Peyer's patch (tissue), 4 donors: Measurements from ENCODE around the gene FBH1. TPM values are rescaled to one million over a fixed set of nuclear protein-coding genes. Genes with fewer than 3 reads are reported as not detected.

Experiments
- DNase-seq, 3 donors: peaks; one replicate each; pipeline ENCODE4 v3.0.0-alpha.2; 2017 to 2019
- H3K27ac ChIP-seq, 4 donors: fragments of 200-600 bp; sonication (generic); one replicate each; pipeline ENCODE4 v1.5.1; 2016 to 2019
- H3K27me3 ChIP-seq, 2 donors: fragments of 200-600 bp; sonication (generic); one replicate each; pipeline ENCODE4 v1.5.1; 2019
- H3K36me3 ChIP-seq, 3 donors: fragments of 200-600 bp; sonication (generic); one replicate each; pipeline ENCODE4 v1.5.1; 2016 to 2019
- H3K4me1 ChIP-seq, 4 donors: fragments of 200-600 bp; sonication (generic); one replicate each; pipeline ENCODE4 v1.5.1; 2016 to 2019
- H3K4me3 ChIP-seq, 4 donors: fragments of 200-600 bp; sonication (generic); 1 replicate in 3 of 4; 2 replicates in 1 of 4; pipeline ENCODE4 v1.5.1; 2016 to 2019; ENCODE audit warnings: mild to moderate bottlenecking in 1 of 4
- H3K9me3 ChIP-seq, 4 donors: fragments of 200-600 bp; sonication (generic); one replicate each; pipeline ENCODE4 v1.5.1; 2016 to 2019; ENCODE audit warnings: mild to moderate bottlenecking in 1 of 4
- POLR2A ChIP-seq, 2 donors: fragments of 450-650 bp; IDR thresholded peaks; one replicate each; pipeline ENCODE4 v1.5.1; 2017; ENCODE audit warnings: antibody characterized with exemption in 2 of 2, mild to moderate bottlenecking in 2 of 2, moderate library complexity in 2 of 2
- total RNA-seq, 4 donors: library from RNA; depleted of rRNA; stranded (reverse); fragments of >200 nt; gene quantifications; one replicate each; pipeline ENCODE4 v1.1.0, GENCODE V29; 2016
- TF ChIP-seq, protein P1 (sequence below), 6 experiments: fragments of 450-650 bp in 4 of 6; fragments of 200-600 bp in 2 of 6; sonication (generic) in 1 of 6; IDR thresholded peaks; one replicate each; pipeline ENCODE4 v1.5.1; 2017 to 2019; ENCODE audit warnings: antibody characterized with exemption in 6 of 6, mild to moderate bottlenecking in 3 of 6, moderate library complexity in 1 of 6

The FBH1 gene
- total RNA-seq, 4 donors from 2014 or later = 101 to 169 (median 138) TPM

DNA sequence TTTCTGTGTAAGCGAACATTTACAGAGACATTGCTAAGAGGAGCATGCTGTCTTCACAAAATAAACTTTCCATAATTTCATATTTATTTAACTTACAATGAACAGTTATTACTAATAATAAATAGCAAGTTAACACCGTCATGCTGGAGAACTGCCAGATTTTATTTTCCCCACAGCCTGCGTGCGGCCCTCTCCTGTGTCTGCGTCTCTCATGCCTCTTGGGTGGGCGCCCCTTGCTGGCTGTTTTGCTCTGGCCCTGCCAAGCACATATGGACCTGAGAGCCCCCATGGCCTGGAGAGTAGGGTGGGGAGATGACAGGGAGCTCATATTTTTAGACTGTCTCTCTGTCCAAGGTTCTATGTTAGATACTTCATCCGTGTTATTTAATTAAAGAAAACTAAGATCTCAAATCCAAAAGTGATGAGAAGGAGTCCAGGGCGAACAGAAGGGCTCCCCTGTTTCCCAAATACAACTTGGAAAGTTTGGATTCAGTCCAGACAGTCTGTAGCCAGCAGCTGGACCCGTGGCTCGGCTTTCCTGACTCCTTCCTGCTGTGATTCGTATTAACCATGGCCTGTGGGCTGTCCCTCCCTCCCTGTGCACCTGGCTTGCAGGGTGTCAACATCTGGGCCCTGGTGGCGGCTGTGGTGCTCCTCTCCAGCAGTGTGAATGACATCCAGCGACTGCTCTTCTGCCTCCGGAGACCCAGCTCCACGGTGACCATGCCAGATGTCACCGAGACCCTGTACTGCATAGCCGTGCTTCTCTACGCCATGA lies 20.5 kb downstream of the FBH1 start:
- no peaks in the 10 kb centered on the region for H3K27me3 ChIP-seq
- H3K4me1 ChIP-seq = no peaks in the 10 kb centered on the region
- peak overlapping the region in 2 of 4 donors; percentile 2 to 22 for H3K27ac ChIP-seq
- TF ChIP-seq POLR2A (IDR thresholded peaks at IDR 0.05) = no peak
- TF ChIP-seq, protein P1, sequence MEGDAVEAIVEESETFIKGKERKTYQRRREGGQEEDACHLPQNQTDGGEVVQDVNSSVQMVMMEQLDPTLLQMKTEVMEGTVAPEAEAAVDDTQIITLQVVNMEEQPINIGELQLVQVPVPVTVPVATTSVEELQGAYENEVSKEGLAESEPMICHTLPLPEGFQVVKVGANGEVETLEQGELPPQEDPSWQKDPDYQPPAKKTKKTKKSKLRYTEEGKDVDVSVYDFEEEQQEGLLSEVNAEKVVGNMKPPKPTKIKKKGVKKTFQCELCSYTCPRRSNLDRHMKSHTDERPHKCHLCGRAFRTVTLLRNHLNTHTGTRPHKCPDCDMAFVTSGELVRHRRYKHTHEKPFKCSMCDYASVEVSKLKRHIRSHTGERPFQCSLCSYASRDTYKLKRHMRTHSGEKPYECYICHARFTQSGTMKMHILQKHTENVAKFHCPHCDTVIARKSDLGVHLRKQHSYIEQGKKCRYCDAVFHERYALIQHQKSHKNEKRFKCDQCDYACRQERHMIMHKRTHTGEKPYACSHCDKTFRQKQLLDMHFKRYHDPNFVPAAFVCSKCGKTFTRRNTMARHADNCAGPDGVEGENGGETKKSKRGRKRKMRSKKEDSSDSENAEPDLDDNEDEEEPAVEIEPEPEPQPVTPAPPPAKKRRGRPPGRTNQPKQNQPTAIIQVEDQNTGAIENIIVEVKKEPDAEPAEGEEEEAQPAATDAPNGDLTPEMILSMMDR (IDR thresholded peaks at IDR 0.05) = no peak
- no peak for DNase-seq
- no peaks in the 10 kb centered on the region for H3K9me3 ChIP-seq
- H3K4me3 ChIP-seq = no peak overlapping the region
- peaks cover 0 to 82% (median 0%) of the 10 kb centered on the region in 3 donors for H3K36me3 ChIP-seq

DNA sequence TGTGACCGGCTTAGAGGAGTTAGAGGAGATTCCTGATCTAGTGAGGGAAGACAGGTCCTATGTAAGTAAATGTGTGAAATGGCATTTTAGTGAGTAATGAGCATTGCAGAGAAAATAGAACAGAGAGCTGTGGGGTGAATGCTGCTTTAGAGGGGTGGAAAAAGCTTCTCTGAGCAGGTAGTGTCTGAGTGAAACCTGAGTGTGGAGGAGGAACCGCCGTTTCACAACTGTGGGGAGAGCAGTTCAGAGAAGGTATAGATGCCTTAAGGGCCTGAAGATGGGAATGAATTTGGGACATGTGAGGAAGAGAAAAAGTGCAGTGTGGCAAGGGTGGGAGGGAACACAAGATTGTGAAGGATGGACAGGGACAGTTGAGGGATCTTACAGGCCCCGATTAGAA lies 21.6 kb downstream of the FBH1 start:
- TF ChIP-seq, protein P1 (IDR thresholded peaks at IDR 0.05) = no peak
- no peak for TF ChIP-seq POLR2A (IDR thresholded peaks at IDR 0.05)

DNA sequence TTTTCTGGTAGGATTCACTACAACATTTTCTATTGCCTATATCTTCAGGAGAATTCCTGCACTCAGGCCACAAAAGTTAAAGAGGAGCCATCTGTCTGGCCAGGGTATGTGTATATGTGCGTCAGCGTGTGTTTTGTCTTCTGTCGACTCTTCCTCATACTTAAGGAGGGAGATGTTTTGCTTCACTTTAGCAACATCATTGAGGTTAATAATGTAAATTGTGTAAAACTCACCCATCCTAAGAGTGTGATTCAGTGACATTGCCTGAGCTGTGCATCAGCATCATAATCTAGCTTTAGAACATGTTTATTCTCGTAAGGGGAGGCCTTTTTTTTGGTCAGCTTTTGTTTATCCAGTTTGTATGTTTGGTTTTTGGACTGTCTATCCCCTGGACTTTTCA lies 23.7 kb downstream of the FBH1 start:
- Histone ChIP-seq H3K27me3 (no peaks in the 10 kb centered on the region), H3K36me3 (peaks cover 0 to 94% (median 0%) of the 10 kb centered on the region in 3 donors), H3K27ac (no peak overlapping the region), H3K9me3 (no peaks in the 10 kb centered on the region), H3K4me1 (no peaks in the 10 kb centered on the region), H3K4me3 (no peak overlapping the region)
- DNase-seq = no peak
- TF ChIP-seq, protein P1 (IDR thresholded peaks at IDR 0.05) = no peak
- TF ChIP-seq POLR2A (IDR thresholded peaks at IDR 0.05) = no peak

More for the DNA sequence above, 21.6 kb downstream of the FBH1 start:
- Histone ChIP-seq H3K36me3 (peaks cover 0 to 80% (median 0%) of the 10 kb centered on the region in 3 donors), H3K27me3 (no peaks in the 10 kb centered on the region), H3K27ac (no peak overlapping the region), H3K4me1 (no peaks in the 10 kb centered on the region), H3K4me3 (no peak overlapping the region), H3K9me3 (no peaks in the 10 kb centered on the region)
- DNase-seq = no peak

DNA sequence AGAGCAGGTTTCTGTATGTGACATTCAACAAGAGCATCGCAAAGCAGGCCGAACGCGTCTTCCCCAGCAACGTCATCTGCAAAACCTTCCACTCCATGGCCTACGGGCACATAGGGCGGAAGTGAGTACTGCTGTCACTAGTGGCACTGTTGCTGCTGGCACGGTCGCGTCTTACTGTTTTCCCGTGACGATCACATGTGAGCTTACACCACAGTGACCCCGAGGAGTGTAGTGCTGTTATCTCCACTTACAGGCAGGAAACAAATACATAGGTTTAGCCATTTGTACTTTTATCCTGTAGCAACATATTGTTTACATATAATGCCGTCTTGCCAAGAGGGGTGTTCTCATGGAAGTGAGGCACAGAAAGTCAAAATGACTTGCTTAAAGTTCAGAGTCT lies 25.4 kb downstream of the FBH1 start:
- Histone ChIP-seq H3K4me1 (no peaks in the 10 kb centered on the region), H3K27me3 (no peaks in the 10 kb centered on the region), H3K9me3 (no peaks in the 10 kb centered on the region), H3K27ac (no peak overlapping the region), H3K4me3 (no peak overlapping the region), H3K36me3 (peaks cover 0 to 94% (median 0%) of the 10 kb centered on the region in 3 donors)
- TF ChIP-seq POLR2A (IDR thresholded peaks at IDR 0.05) = no peak
- TF ChIP-seq, protein P1 (IDR thresholded peaks at IDR 0.05) = no peak
- DNase-seq = no peak

DNA sequence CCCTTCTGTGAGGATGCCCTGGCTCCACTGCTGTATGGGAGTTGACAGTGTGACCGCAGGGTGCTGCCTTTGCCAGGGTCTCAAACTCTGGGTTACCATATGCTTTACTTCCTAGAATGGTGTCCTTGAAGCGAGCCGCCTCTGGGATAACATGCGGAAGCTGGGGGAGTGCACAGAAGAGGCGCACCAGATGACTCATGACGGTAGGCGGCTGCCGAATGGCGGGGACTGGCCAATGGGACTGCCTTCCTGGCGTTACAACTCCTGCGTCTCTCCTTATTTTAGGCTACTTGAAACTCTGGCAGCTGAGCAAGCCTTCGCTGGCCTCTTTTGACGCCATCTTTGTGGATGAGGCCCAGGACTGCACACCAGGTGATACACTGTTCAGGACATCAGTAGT lies 27.3 kb downstream of the FBH1 start:
- Histone ChIP-seq H3K9me3 (no peaks in the 10 kb centered on the region), H3K36me3 (peaks cover 0 to 98% (median 0%) of the 10 kb centered on the region in 3 donors), H3K4me3 (no peak overlapping the region), H3K27ac (no peak overlapping the region), H3K4me1 (no peaks in the 10 kb centered on the region), H3K27me3 (no peaks in the 10 kb centered on the region)
- no peak for TF ChIP-seq POLR2A (IDR thresholded peaks at IDR 0.05)
- TF ChIP-seq, protein P1 (IDR thresholded peaks at IDR 0.05) = no peak
- DNase-seq = no peak
